NK-92 (cell line): ENCODE data around the gene CST9.
"Not testable (repeated sequence)": the region's sequence is repeated elsewhere in the genome, so short reads cannot be mapped to it uniquely, and the experiment has no call there.

ENCODE experiments used
- DNase-seq: peaks from one replicate; lab custom pipeline; 2025; ENCODE audit not compliant: unreplicated experiment; lab: John Stamatoyannopoulos, UW

The CST9 gene

GRCh38 chr20:23624324-23624691, 18.6 kb upstream of the CST9 start:
- no peak for DNase-seq

- DNase-seq = no peak
Observed at GRCh38 chr20:23623666-23624323, 18.1 kb upstream of the CST9 start.

- DNase-seq = no peak
Observed at GRCh38 chr20:23622839-23623343, 17.2 kb upstream of the CST9 start.

GRCh38 chr20:23622401-23622800, 16.7 kb upstream of the CST9 start:
- not testable (repeated sequence) for DNase-seq

GRCh38 chr20:23620670-23621386, 15.1 kb upstream of the CST9 start:
- not testable (repeated sequence) for DNase-seq

GRCh38 chr20:23614163-23614562, 8.4 kb upstream of the CST9 start:
- DNase-seq = no peak

- DNase-seq = no peak
Observed at GRCh38 chr20:23613676-23614075, 8.0 kb upstream of the CST9 start.

- no peak for DNase-seq
Observed at GRCh38 chr20:23612396-23612795, 6.7 kb upstream of the CST9 start.

- no peak for DNase-seq
Observed at GRCh38 chr20:23609486-23610109, 3.9 kb upstream of the CST9 start.

GRCh38 chr20:23608251-23608846, 2.6 kb upstream of the CST9 start:
- DNase-seq = no peak

GRCh38 chr20:23607497-23608245, 2.0 kb upstream of the CST9 start:
- DNase-seq = no peak

- peak; percentile 7 for DNase-seq
Observed at GRCh38 chr20:23606652-23607049, 934 bp upstream of the CST9 start.

- DNase-seq = no peak
Observed at GRCh38 chr20:23604306-23604705, 1.4 kb downstream of the CST9 start.

- DNase-seq = no peak
Observed at GRCh38 chr20:23603321-23603720, 2.4 kb downstream of the CST9 start.

GRCh38 chr20:23602699-23603098, 3.0 kb downstream of the CST9 start:
- DNase-seq = no peak

- DNase-seq = no peak
Observed at GRCh38 chr20:23602241-23602640, 3.5 kb downstream of the CST9 start.

- DNase-seq = no peak
Observed at GRCh38 chr20:23601715-23602114, 4.0 kb downstream of the CST9 start.

- DNase-seq = no peak
Observed at GRCh38 chr20:23598481-23598880, 7.2 kb downstream of the CST9 start.

GRCh38 chr20:23596579-23597250, 9.0 kb downstream of the CST9 start:
- no peak for DNase-seq

- no peak for DNase-seq
Observed at GRCh38 chr20:23595941-23596340, 9.8 kb downstream of the CST9 start.
